GM18526 (cell line): ENCODE measurements around the gene GTF2F2.
A peak's percentile ranks its signal among the peaks of the same experiment; 100 is the strongest.

Experiments used
- POLR2A ChIP-seq: IDR thresholded peaks from 3 replicates; pipeline ENCODE4 v1.6.1; 2011; ENCODE audit not compliant: insufficient read length; ENCODE audit errors: extremely low read depth

GTF2F2 gene, protein sequence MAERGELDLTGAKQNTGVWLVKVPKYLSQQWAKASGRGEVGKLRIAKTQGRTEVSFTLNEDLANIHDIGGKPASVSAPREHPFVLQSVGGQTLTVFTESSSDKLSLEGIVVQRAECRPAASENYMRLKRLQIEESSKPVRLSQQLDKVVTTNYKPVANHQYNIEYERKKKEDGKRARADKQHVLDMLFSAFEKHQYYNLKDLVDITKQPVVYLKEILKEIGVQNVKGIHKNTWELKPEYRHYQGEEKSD

DNA sequence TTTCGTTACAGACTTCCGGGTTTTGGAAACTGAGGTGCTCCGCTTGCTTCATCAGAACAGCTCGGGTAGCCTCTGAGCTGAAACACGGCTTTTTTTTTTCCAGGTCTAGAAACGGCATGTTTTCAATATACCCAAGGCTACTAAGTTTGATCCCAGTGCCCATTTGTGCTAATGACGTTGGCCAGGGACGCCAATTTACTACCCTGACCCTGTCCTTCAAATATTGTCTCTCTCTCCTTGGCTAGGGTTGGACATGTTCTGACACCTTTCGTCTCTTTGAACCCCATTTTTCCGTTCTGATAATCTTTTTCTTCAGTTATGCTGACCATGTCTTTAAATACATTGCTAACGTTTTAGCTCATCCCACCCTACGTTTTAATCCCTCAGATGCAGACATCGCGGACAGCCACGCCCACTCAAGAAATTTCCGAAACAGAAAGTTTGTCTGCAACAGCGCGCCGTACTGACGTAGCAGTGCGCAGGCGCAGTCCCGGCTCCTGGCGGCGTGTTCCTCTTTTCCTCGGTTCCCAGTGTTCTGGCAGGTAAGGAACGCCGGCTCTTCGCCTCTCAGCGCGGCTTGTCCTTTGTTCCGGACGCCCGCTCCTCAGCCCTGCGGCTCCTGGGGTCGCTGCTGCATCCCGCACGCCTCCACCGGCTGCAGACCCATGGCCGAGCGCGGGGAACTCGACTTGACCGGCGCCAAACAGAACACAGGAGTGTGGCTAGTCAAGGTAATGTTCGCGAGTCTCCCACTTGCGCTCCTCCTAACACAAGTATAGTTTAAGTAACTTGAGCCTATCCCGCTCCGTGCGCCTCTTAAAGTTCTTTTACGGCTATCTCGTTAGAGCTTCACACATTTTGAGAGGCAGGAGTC is at the start of gene GTF2F2:
GTF2F2 (plus strand) TSS at position 520 of the 874 bp plus-strand sequence; CDS start at position 666, 146 bp downstream.
- TF ChIP-seq POLR2A: peak; percentile 82

DNA sequence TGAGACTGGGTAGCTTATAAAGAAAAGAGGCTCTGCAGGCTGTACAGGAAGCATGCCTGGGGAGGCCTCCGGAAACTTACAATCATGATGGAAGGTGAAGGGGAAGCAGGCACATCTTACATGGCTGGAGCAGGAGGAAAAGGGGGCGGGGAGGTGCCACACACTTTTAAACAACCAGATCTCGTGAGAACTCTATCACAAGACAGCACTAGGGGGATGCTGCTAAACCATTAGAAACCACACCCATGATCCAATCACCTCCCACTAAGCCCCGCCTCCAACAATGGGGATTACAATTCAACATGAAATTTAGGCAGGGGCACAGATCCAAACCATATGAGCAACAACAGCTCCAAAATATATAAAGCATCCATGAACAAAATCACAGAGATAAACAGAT is 46.5 kb upstream of the GTF2F2 start:
- TF ChIP-seq POLR2A: no peak

- no peak for TF ChIP-seq POLR2A
Measured at GRCh38 chr13:45074721-45075120, 45.6 kb upstream of the GTF2F2 start.

DNA sequence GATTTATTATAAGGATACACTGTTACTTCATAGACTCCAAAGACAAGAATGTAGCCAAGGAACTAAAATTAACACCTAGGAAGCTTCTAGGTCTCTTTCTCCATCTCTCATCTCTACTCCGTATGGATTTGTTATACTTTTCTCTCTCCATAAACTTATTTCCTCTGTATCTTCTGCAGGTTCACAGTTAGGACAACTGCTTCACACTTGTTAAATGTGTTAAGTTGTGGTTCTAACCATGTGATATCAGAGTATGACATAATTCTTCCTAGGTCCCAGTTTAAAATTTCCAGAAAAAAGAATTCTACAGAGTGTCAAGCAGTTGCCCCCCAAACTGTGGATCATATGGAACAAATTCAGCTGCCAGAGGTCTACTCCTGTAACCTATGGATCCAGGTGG is 42.3 kb upstream of the GTF2F2 start:
- no peak for TF ChIP-seq POLR2A

DNA sequence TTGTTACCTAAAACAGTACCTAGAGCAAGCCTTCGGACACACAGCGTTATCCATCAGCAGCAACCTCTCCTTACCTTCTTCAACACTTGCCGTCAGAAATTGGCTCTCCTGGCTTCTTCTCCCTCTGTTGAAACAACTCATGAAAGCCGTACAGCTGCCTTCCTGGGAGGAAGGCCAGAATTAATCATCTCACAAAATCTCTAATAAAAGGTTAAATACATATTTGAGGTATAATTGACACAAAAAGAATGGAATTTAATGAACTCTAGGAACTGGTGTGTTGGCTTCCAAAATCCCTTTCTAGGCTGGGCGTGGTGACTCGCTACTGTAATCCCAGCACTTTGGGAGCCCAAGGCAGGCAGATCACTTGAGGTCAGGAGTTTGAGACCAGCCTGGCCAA is 37.3 kb upstream of the GTF2F2 start:
- no peak for TF ChIP-seq POLR2A

DNA sequence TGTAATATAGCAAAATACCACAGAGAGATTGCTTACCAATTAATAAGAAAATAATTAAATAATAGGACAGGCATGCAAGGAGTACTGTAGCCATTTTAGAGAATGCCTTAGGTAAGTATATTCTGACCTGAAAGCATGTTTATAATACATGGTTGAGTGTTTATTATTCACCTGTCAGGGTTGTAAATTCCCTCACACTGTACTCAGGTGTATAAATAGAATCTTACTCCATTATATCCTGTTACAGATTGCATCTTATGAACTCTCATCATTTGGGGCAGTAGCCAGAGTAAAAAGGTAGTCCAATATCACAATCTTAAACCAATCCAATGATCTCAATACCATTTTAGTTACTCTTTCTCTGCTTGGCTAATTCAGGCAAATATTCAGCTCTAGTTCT is 35.8 kb upstream of the GTF2F2 start:
- no peak for TF ChIP-seq POLR2A

GRCh38 chr13:45086484-45086883 is 33.8 kb upstream of the GTF2F2 start:
- no peak for TF ChIP-seq POLR2A

DNA sequence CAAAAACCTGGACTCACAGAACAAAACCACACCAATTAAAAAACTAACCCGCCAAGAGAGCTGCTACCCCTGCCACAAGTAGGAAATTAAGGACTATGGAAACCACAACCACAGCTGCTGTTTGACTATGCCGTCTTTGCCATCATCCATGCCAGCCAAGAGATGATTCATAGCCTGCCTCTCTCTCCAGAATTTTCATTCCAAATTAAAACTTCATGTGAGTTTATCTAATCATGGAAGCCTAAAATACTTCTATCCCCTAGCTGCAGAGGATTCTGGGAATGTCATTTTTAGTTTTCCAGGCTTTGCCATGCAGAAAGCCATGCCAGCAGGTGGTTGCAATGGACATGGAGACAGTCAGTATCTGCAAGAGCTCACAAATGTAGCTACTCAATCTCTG is 27.6 kb upstream of the GTF2F2 start:
- no peak for TF ChIP-seq POLR2A

GRCh38 chr13:45100573-45101262 is 19.6 kb upstream of the GTF2F2 start:
- no peak for TF ChIP-seq POLR2A

DNA sequence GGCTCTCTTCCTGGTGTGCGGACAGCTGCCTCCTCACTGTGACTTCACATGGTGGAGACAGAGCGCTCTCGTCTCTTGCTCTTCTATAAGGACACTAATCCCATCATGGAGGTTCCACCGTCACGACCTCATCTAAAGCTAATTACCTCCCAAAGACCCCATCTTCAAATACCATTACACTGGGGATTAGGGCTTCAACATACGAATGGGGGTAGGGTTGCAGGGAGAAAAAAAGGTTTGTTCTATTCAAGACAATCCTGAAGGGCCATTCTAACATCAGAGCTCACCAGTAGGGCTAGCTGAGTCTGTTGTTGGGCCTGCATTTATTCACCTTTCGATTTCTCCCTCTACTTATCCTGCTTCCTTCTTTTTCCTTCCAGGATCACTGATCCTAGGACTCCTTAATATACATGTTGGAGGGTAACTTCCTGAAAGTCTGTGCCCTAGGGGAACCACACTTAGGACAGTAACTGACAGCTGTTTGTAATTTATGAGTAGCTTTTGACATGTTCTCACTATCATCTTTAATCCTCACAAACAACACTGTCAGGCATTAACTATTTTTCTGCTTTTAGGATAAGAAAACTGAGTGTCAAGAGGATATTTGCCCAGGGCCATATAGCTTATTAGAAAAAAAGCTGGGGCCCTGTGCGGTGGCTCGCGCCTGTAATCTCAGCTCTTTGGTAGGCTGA is 18.8 kb upstream of the GTF2F2 start:
- TF ChIP-seq POLR2A: no peak

GRCh38 chr13:45102136-45102507 is 18.2 kb upstream of the GTF2F2 start:
- TF ChIP-seq POLR2A: no peak

DNA sequence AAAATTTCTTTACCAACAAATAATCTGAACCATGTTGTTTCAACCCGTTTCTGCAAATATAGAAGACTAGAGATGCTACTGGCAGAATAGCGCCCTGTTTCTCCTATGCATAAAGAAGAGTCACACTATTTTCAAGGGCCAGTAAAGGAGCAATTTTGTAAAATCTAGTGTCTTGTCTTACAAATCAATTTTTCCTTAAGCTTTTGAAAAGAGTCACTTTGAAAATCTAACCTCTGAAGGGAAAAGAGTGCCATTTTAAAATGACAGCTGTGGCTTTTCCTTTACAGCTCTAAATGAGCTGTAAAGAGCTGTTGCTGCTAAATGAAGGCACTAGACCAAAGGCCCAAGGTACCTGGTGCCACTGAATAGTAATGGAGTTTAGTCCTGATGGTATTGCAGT is 16.9 kb upstream of the GTF2F2 start:
- TF ChIP-seq POLR2A: no peak

GRCh38 chr13:45104261-45104660 is 16.0 kb upstream of the GTF2F2 start:
- TF ChIP-seq POLR2A: no peak

- no peak for TF ChIP-seq POLR2A
Measured at GRCh38 chr13:45105895-45106294, 14.4 kb upstream of the GTF2F2 start.

- TF ChIP-seq POLR2A: no peak
Measured at GRCh38 chr13:45107539-45107938, 12.8 kb upstream of the GTF2F2 start.
